COLO668 (cell line): ENCODE data around the gene SHISA9.
A peak's percentile ranks its signal among the peaks of the same experiment; 100 is the strongest.
"Not testable (repeated sequence)": the region's sequence is repeated elsewhere in the genome, so short reads cannot be mapped to it uniquely, and the experiment has no call there.

ENCODE experiments used
- DNase-seq: peaks from one replicate; lab custom pipeline; 2025; ENCODE audit not compliant: unreplicated experiment; lab: John Stamatoyannopoulos, UW

The SHISA9 gene

GRCh38 chr16:12901597-12902461 lies at the start of gene SHISA9:
SHISA9 (plus strand) TSS chr16:12901598.
- peak; percentile 45 for DNase-seq

GRCh38 chr16:12853972-12854371 lies 47.4 kb upstream of the SHISA9 start:
- no peak for DNase-seq

- not testable (repeated sequence) for DNase-seq
These were observed 44.0 kb upstream of the SHISA9 start for GRCh38 chr16:12857435-12857834.

GRCh38 chr16:12862327-12862726 lies 39.1 kb upstream of the SHISA9 start:
- DNase-seq, result no peak

- DNase-seq, result no peak
These were observed 38.5 kb upstream of the SHISA9 start for GRCh38 chr16:12862941-12863340.

- no peak for DNase-seq
These were observed 34.3 kb upstream of the SHISA9 start for GRCh38 chr16:12866981-12867551.

- no peak for DNase-seq
These were observed 33.2 kb upstream of the SHISA9 start for GRCh38 chr16:12868169-12868568.

- no peak for DNase-seq
These were observed 32.6 kb upstream of the SHISA9 start for GRCh38 chr16:12868788-12869187.

GRCh38 chr16:12869698-12870427 lies 31.5 kb upstream of the SHISA9 start:
- DNase-seq, result no peak

GRCh38 chr16:12871784-12872183 lies 29.6 kb upstream of the SHISA9 start:
- no peak for DNase-seq

GRCh38 chr16:12874186-12874585 lies 27.2 kb upstream of the SHISA9 start:
- DNase-seq, result no peak

- peak; percentile 26 for DNase-seq
These were observed 24.6 kb upstream of the SHISA9 start for GRCh38 chr16:12876778-12877177.

GRCh38 chr16:12878973-12879372 lies 22.4 kb upstream of the SHISA9 start:
- DNase-seq, result no peak

- DNase-seq, result no peak
These were observed 21.6 kb upstream of the SHISA9 start for GRCh38 chr16:12879812-12880211.

- DNase-seq, result no peak
These were observed 20.2 kb upstream of the SHISA9 start for GRCh38 chr16:12881182-12881581.

- DNase-seq, result no peak
These were observed 19.7 kb upstream of the SHISA9 start for GRCh38 chr16:12881740-12882139.

GRCh38 chr16:12885742-12886141 lies 15.7 kb upstream of the SHISA9 start:
- no peak for DNase-seq

- DNase-seq, result no peak
These were observed 9.6 kb upstream of the SHISA9 start for GRCh38 chr16:12891836-12892235.

- no peak for DNase-seq
These were observed 8.2 kb upstream of the SHISA9 start for GRCh38 chr16:12893050-12893750.

- DNase-seq, result no peak
These were observed 4.8 kb upstream of the SHISA9 start for GRCh38 chr16:12896562-12896961.

- DNase-seq, result no peak
These were observed 2.8 kb upstream of the SHISA9 start for GRCh38 chr16:12898551-12898950.
